HepG2 (cell line): ENCODE data around the gene MEAK7. TPM values are rescaled to one million over a fixed set of nuclear protein-coding genes. Genes with fewer than 3 reads are reported as not detected.

Experiments used
- ADNP ChIP-seq: sonication (generic); formaldehyde crosslinking; IDR thresholded peaks from 2 replicates; pipeline ENCODE4 v1.4.0; 2020; ENCODE audit warnings: missing genetic modification reagents
- ARNT2 ChIP-seq: sonication (generic); formaldehyde crosslinking; IDR thresholded peaks from 2 replicates; pipeline ENCODE4 v1.8.0; 2022; ENCODE audit warnings: mild to moderate bottlenecking, low read depth, missing genetic modification reagents, moderate library complexity
- BATF2 ChIP-seq: sonication (generic); formaldehyde crosslinking; IDR thresholded peaks from 2 replicates; pipeline ENCODE4 v1.8.0; 2022; ENCODE audit warnings: mild to moderate bottlenecking, missing genetic modification reagents, moderate library complexity
- CBX5 ChIP-seq: sonication (generic); formaldehyde crosslinking; IDR thresholded peaks from 2 replicates; pipeline ENCODE4 v1.4.0; 2020; ENCODE audit warnings: missing genetic modification reagents, borderline replicate concordance
- EP300 ChIP-seq, 3 experiments: sonication (generic) in 1 of 3; formaldehyde crosslinking in 1 of 3; IDR thresholded peaks; 2 replicates each; pipeline versions ENCODE4 v1.5.1 to v1.6.1; 2011 to 2020; ENCODE audit warnings: low read depth in 2 of 3, low read length in 2 of 3, borderline replicate concordance in 1 of 3, improper control_type of control experiment in 1 of 3, mild to moderate bottlenecking in 1 of 3, missing genetic modification reagents in 1 of 3, moderate library complexity in 1 of 3
- FOXO4 ChIP-seq: sonication (generic); formaldehyde crosslinking; conservative IDR thresholded peaks from 2 replicates; pipeline ENCODE4 v1.8.1; 2023; ENCODE audit warnings: missing genetic modification reagents
- JARID2 ChIP-seq: sonication (generic); formaldehyde crosslinking; IDR thresholded peaks from 2 replicates; pipeline ENCODE4 v1.8.1; 2023; ENCODE audit warnings: missing genetic modification reagents, inconsistent platforms; ENCODE audit not compliant: insufficient replicate concordance
- KMT2A ChIP-seq: sonication (generic); formaldehyde crosslinking; IDR thresholded peaks from 2 replicates; pipeline ENCODE4 v1.4.0; 2020; ENCODE audit warnings: missing genetic modification reagents
- MYC ChIP-seq: sonication (generic); formaldehyde crosslinking; IDR thresholded peaks from 2 replicates; pipeline ENCODE4 v1.9.0; 2021; ENCODE audit warnings: missing genetic modification reagents, borderline replicate concordance
- NFYB ChIP-seq: sonication (generic); formaldehyde crosslinking; IDR thresholded peaks from 2 replicates; pipeline ENCODE4 v1.4.0; 2020; ENCODE audit warnings: missing genetic modification reagents
- PRDM4 ChIP-seq: sonication (generic); formaldehyde crosslinking; IDR thresholded peaks from 2 replicates; pipeline ENCODE4 v1.9.0; 2021; ENCODE audit warnings: missing genetic modification reagents, borderline replicate concordance
- RFXAP ChIP-seq: sonication (generic); formaldehyde crosslinking; IDR thresholded peaks from 2 replicates; pipeline ENCODE4 v1.4.0; 2020; ENCODE audit warnings: missing genetic modification reagents, borderline replicate concordance
- STAT5B ChIP-seq: sonication (generic); formaldehyde crosslinking; IDR thresholded peaks from 2 replicates; pipeline ENCODE4 v1.4.0; 2020; ENCODE audit warnings: missing genetic modification reagents
- ZNF280B ChIP-seq: sonication (generic); formaldehyde crosslinking; IDR thresholded peaks from 2 replicates; pipeline ENCODE4 v1.5.0; 2020; ENCODE audit warnings: missing genetic modification reagents, mild to moderate bottlenecking, borderline replicate concordance
- ZNF326 ChIP-seq: sonication (generic); formaldehyde crosslinking; IDR thresholded peaks from 2 replicates; pipeline ENCODE4 v1.4.0; 2020; ENCODE audit warnings: missing genetic modification reagents, borderline replicate concordance
- ZNF335 ChIP-seq: sonication (generic); formaldehyde crosslinking; IDR thresholded peaks from 2 replicates; pipeline ENCODE4 v1.4.0; 2020; ENCODE audit warnings: missing genetic modification reagents
- ZNF33B ChIP-seq: sonication (generic); formaldehyde crosslinking; IDR thresholded peaks from 2 replicates; pipeline ENCODE4 v1.5.1; 2020; ENCODE audit warnings: mild to moderate bottlenecking, missing genetic modification reagents
- ZNF496 ChIP-seq: sonication (generic); formaldehyde crosslinking; IDR thresholded peaks from 2 replicates; pipeline ENCODE4 v1.8.1; 2023; ENCODE audit warnings: mild to moderate bottlenecking, moderate library complexity, missing genetic modification reagents; ENCODE audit not compliant: insufficient replicate concordance
- ZNF557 ChIP-seq: sonication (generic); formaldehyde crosslinking; IDR thresholded peaks from 2 replicates; pipeline ENCODE4 v1.4.0; 2020; ENCODE audit warnings: missing genetic modification reagents
- ZNF83 ChIP-seq: sonication (generic); formaldehyde crosslinking; IDR thresholded peaks from 2 replicates; pipeline ENCODE4 v1.4.0; 2020; ENCODE audit warnings: missing genetic modification reagents, mild to moderate bottlenecking, borderline replicate concordance
- ZNF879 ChIP-seq: sonication (generic); formaldehyde crosslinking; IDR thresholded peaks from 2 replicates; pipeline ENCODE4 v1.8.1; 2023; ENCODE audit warnings: missing genetic modification reagents
- ZSCAN22 ChIP-seq: sonication (generic); formaldehyde crosslinking; IDR thresholded peaks from 2 replicates; pipeline ENCODE4 v1.4.0; 2020; ENCODE audit warnings: mild to moderate bottlenecking, missing genetic modification reagents
- ZSCAN25 ChIP-seq: sonication (generic); formaldehyde crosslinking; IDR thresholded peaks from 2 replicates; pipeline ENCODE4 v1.8.0; 2022; ENCODE audit warnings: mild to moderate bottlenecking, missing genetic modification reagents
- polyA plus RNA-seq, 8 experiments: library from polyadenylated mRNA; depleted of rRNA in 3 of 8; stranded (reverse) in 7 of 8; unstranded in 1 of 8; fragments of >200 nt; fragmentation: Illumina TruSeq in 4 of 8; extraction: Trizol in 4 of 8; gene quantifications; 2 replicates each; pipeline versions ENCODE4 v1.2.1 to v1.2.3, GENCODE V29; 2011 to 2016; ENCODE audit warnings: low read depth in 4 of 8, missing spikeins in 1 of 8, mixed read lengths in 1 of 8; ENCODE audit not compliant: insufficient read depth in 1 of 8
- total RNA-seq, 5 experiments: library from RNA; depleted of rRNA; stranded (reverse); fragments of >200 nt; fragmentation: Illumina TruSeq; extraction: Trizol; gene quantifications; 2 replicates each; pipeline ENCODE4 v1.2.3, GENCODE V29; 2016; ENCODE audit warnings: low read depth in 1 of 5

The MEAK7 gene
- total and polyA plus RNA-seq, 2 of the 13 experiments (the other 11 are each of a cell fraction or from before 2014, with no cell fraction given), result 11.8 to 14.7 TPM

- peak; percentile 49; the same call in 1 of the 2 replicates for TF ChIP-seq ZNF280B (CRISPR knock-in tag)
- TF ChIP-seq ZSCAN22 (CRISPR knock-in tag), result no peak
- TF ChIP-seq ZNF335 (CRISPR knock-in tag), result 0 out of 2 replicates have a peak, but pooled peaks have one; percentile 33
- no peak for TF ChIP-seq CBX5 (CRISPR knock-in tag)
- no peak for TF ChIP-seq PRDM4 (CRISPR knock-in tag)
- no peak for TF ChIP-seq ZNF326
- TF ChIP-seq ZNF557, result no peak
- TF ChIP-seq RFXAP, result peak; percentile 95
- peak; percentile 85 for TF ChIP-seq JARID2 (CRISPR knock-in tag)
- TF ChIP-seq ADNP (CRISPR knock-in tag), result no peak
- no peak for TF ChIP-seq STAT5B (CRISPR knock-in tag)
- no peak for TF ChIP-seq ZNF496 (CRISPR knock-in tag)
- TF ChIP-seq ZNF879 (CRISPR knock-in tag), result peak; percentile 81; the same call in 1 of the 2 replicates
- peak; percentile 96 for TF ChIP-seq NFYB (CRISPR knock-in tag)
- TF ChIP-seq ARNT2 (CRISPR knock-in tag), result peak; percentile 56
- TF ChIP-seq BATF2 (CRISPR knock-in tag), result no peak
- TF ChIP-seq MYC (CRISPR knock-in tag), result peak; percentile 71
- TF ChIP-seq ZNF33B (CRISPR knock-in tag), result no peak; the same call in 1 of the 2 replicates
- TF ChIP-seq FOXO4, result no peak
- TF ChIP-seq EP300 (IDR thresholded peaks at IDR 0.05; ENCODE audit: low read depth in 2 of 2, low read length in 2 of 2), result no peak
- TF ChIP-seq EP300 (CRISPR knock-in tag; IDR thresholded peaks at IDR 0.05; ENCODE audit: borderline replicate concordance), result no peak
- TF ChIP-seq ZSCAN25 (CRISPR knock-in tag), result no peak; the same call in 1 of the 2 replicates
- no peak; the same call in 1 of the 2 replicates for TF ChIP-seq ZNF83 (CRISPR knock-in tag)
- TF ChIP-seq KMT2A (CRISPR knock-in tag), result no peak
These were observed at the start of gene MEAK7 (continued) for GRCh38 chr16:84504420-84505248.
